ENCODE results near the gene MID1.

DNA sequence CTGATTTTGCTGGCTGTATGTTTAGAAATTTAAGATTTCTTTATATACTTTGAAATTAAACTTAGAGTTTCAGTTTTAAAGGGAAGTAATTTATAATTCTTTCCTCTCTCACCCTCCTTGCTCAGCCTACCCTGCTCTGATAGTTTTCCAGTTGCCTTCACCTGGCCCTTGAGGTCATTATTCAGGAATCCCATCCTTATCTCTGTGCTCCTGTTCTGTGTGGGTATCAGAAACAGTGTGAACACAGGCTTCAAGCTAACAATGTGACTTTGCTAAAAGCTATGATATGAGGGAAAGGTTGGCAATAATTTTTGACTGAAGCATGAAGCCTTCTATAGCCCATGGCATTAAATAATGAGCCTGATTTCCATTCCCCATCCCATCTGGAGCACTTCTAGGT, 128.1 kb downstream of the MID1 start:
- TF ChIP-seq REST (IDR thresholded peaks at IDR 0.05; ENCODE audit: insufficient read depth in 1 of 2, low read depth in 2 of 2, low read length in 2 of 2), result no peak
- no peak for TF ChIP-seq SIN3A (IDR thresholded peaks at IDR 0.05; ENCODE audit: borderline replicate concordance, insufficient read depth, low read length)
- TF ChIP-seq POLR2AphosphoS5 (IDR thresholded peaks at IDR 0.05; ENCODE audit: low read depth, low read length), result no peak

Measured in PFSK-1 (cell line).